IMR-90 (cell line): Measurements from ENCODE around the gene MYEOV. TPM values are rescaled to one million over a fixed set of nuclear protein-coding genes. Genes with fewer than 3 reads are reported as not detected.

Experiments used
- ATAC-seq: fragments of 200-7000 bp; cut with Tn5 transposase; 2 replicates; pipeline ENCODE4 v1.9.1; 2020; ENCODE audit warnings: low read depth, mild to moderate bottlenecking, moderate library complexity
- BruUV-seq: library from RNA; stranded (reverse); fragments of 400-500 nt; replicated peaks from 2 replicates; lab custom pipeline; 2021; lab: Mats Ljungman, UMichigan
- CTCF ChIA-PET: fragments of 300-600 bp; formaldehyde crosslinking; extraction: SDS; loops from one replicate; lab custom pipeline; 2021; ENCODE audit warnings: antibody characterized with exemption; lab: Yijun Ruan, JAX
- POLR2A ChIA-PET: fragments of 300-600 bp; sonication (Branson Sonifier 250); formaldehyde crosslinking; loops from one replicate; lab custom pipeline; 2022; ENCODE audit warnings: antibody characterized with exemption; ENCODE audit not compliant: unreplicated experiment; lab: Charles Lee
- DNase-seq: peaks from one replicate; pipeline ENCODE4 v3.0.0; 2013
- H2AFZ ChIP-seq: replicated peaks from 2 replicates; pipeline ENCODE3; 2013; ENCODE audit warnings: low read length, mild to moderate bottlenecking; ENCODE audit not compliant: poor library complexity
- H2AK5ac ChIP-seq: 2 replicates; pipeline ENCODE4 v1.6.1; 2013; ENCODE audit warnings: low read depth, low read length, inconsistent platforms
- H2AK9ac ChIP-seq: replicated peaks from 2 replicates; pipeline ENCODE3; 2013; ENCODE audit warnings: mild to moderate bottlenecking, low read depth, low read length, moderate library complexity; ENCODE audit not compliant: poor library complexity
- H2BK120ac ChIP-seq: 2 replicates; pipeline ENCODE4 v1.6.1; 2013; ENCODE audit warnings: low read depth, low read length, inconsistent platforms
- H2BK15ac ChIP-seq: 3 replicates; pipeline ENCODE4 v1.6.1; 2013; ENCODE audit warnings: low read depth, low read length, inconsistent platforms
- H2BK20ac ChIP-seq: 2 replicates; pipeline ENCODE4 v1.6.1; 2013; ENCODE audit warnings: low read depth, mild to moderate bottlenecking, inconsistent platforms, low read length, moderate library complexity
- H2BK5ac ChIP-seq: 2 replicates; pipeline ENCODE4 v1.6.1; 2013; ENCODE audit warnings: mild to moderate bottlenecking, low read depth, low read length, inconsistent platforms; ENCODE audit not compliant: poor library complexity, severe bottlenecking
- H3K14ac ChIP-seq: replicated peaks from 2 replicates; pipeline ENCODE4 v1.6.1; 2013; ENCODE audit warnings: low read depth, low read length, inconsistent platforms
- H3K18ac ChIP-seq: 2 replicates; pipeline ENCODE4 v1.6.1; 2013; ENCODE audit warnings: low read depth, low read length, control low read depth
- H3K23ac ChIP-seq: 2 replicates; pipeline ENCODE4 v1.6.1; 2013; ENCODE audit warnings: low read depth, low read length, inconsistent platforms
- H3K27ac ChIP-seq: 2 replicates; pipeline ENCODE4 v1.5.1; 2013; ENCODE audit warnings: mild to moderate bottlenecking, control low read depth, low read length; ENCODE audit not compliant: insufficient read depth
- H3K27me3 ChIP-seq: 2 replicates; pipeline ENCODE4 v1.6.1; 2013; ENCODE audit warnings: low read length; ENCODE audit not compliant: control insufficient read depth, insufficient read depth
- H3K36me3 ChIP-seq: 2 replicates; pipeline ENCODE4 v1.6.1; 2013; ENCODE audit warnings: low read length, mixed read lengths; ENCODE audit not compliant: control insufficient read depth, insufficient read depth
- H3K4ac ChIP-seq: 2 replicates; pipeline ENCODE4 v1.6.1; 2013; ENCODE audit warnings: low read depth, low read length, inconsistent platforms
- H3K4me1 ChIP-seq: 2 replicates; pipeline ENCODE4 v1.6.1; 2013; ENCODE audit warnings: low read length, mixed read lengths; ENCODE audit not compliant: control insufficient read depth, insufficient read depth
- H3K4me2 ChIP-seq: 2 replicates; pipeline ENCODE4 v1.6.1; 2013; ENCODE audit warnings: low read depth, mild to moderate bottlenecking, control low read depth, low read length, moderate library complexity
- H3K4me3 ChIP-seq: 2 replicates; pipeline ENCODE4 v1.5.1; 2013; ENCODE audit warnings: low read depth, mild to moderate bottlenecking, control low read depth, low read length, moderate library complexity; ENCODE audit not compliant: insufficient read depth
- H3K56ac ChIP-seq: 2 replicates; pipeline ENCODE4 v1.6.1; 2013; ENCODE audit warnings: low read length, inconsistent platforms; ENCODE audit not compliant: insufficient read depth; ENCODE audit errors: extremely low read depth
- H3K79me1 ChIP-seq, 2 experiments: 2 replicates each; pipeline ENCODE4 v1.6.1; 2013; ENCODE audit warnings: low read length in 2 of 2, inconsistent platforms in 1 of 2, low read depth in 1 of 2
- H3K9ac ChIP-seq: 2 replicates; pipeline ENCODE4 v1.6.1; 2013; ENCODE audit warnings: low read depth, low read length, control low read depth
- H3K9me1 ChIP-seq: 2 replicates; pipeline ENCODE4 v1.6.1; 2013; ENCODE audit warnings: low read length, inconsistent platforms; ENCODE audit not compliant: insufficient read depth
- H3K9me3 ChIP-seq: 2 replicates; pipeline ENCODE4 v1.6.1; 2013; ENCODE audit warnings: low read length; ENCODE audit not compliant: control insufficient read depth, insufficient read depth
- H4K20me1 ChIP-seq: 2 replicates; pipeline ENCODE4 v1.6.1; 2013; ENCODE audit warnings: low read length, inconsistent platforms; ENCODE audit not compliant: insufficient read depth
- H4K5ac ChIP-seq: 2 replicates; pipeline ENCODE4 v1.6.1; 2013; ENCODE audit warnings: mild to moderate bottlenecking, low read depth, low read length, control low read depth
- H4K8ac ChIP-seq, 2 experiments: 2 replicates each; pipeline ENCODE4 v1.6.1; 2013; ENCODE audit warnings: low read depth in 2 of 2, low read length in 2 of 2, control low read depth in 1 of 2, inconsistent platforms in 1 of 2
- H4K91ac ChIP-seq: 2 replicates; pipeline ENCODE4 v1.6.1; 2013; ENCODE audit warnings: low read depth, low read length, inconsistent platforms; ENCODE audit not compliant: insufficient read depth
- BHLHE40 ChIP-seq: fragments of 150-350 bp; IDR thresholded peaks from 2 replicates; pipeline ENCODE4 v1.6.1; 2016; ENCODE audit warnings: mild to moderate bottlenecking, low read depth, low read length
- CEBPB ChIP-seq: IDR thresholded peaks from 2 replicates; pipeline ENCODE4 v1.6.1; 2012; ENCODE audit warnings: low read depth, low read length, improper control_type of control experiment
- CHD1 ChIP-seq: IDR thresholded peaks from 2 replicates; pipeline ENCODE4 v1.6.1; 2012; ENCODE audit warnings: low read depth, low read length, improper control_type of control experiment
- CTCF ChIP-seq: conservative IDR thresholded peaks from 2 replicates; pipeline ENCODE4 v1.5.1; 2012; ENCODE audit warnings: mild to moderate bottlenecking, low read depth, low read length, improper control_type of control experiment
- FOS ChIP-seq: fragments of 150-350 bp; IDR thresholded peaks from 2 replicates; pipeline ENCODE4 v1.6.1; 2016; ENCODE audit warnings: low read depth, low read length
- MAFK ChIP-seq: IDR thresholded peaks from 2 replicates; pipeline ENCODE4 v1.6.1; 2012; ENCODE audit warnings: low read depth, low read length, improper control_type of control experiment
- MAZ ChIP-seq: IDR thresholded peaks from 2 replicates; pipeline ENCODE4 v1.6.1; 2012; ENCODE audit warnings: low read depth, mild to moderate bottlenecking, low read length, improper control_type of control experiment, moderate library complexity, borderline replicate concordance
- MXI1 ChIP-seq: IDR thresholded peaks from 2 replicates; pipeline ENCODE4 v1.6.1; 2012; ENCODE audit warnings: low read depth, mild to moderate bottlenecking, low read length, moderate library complexity, borderline replicate concordance
- NFE2L2 ChIP-seq: fragments of 150-350 bp; IDR thresholded peaks from 2 replicates; pipeline ENCODE4 v1.6.1; 2016; ENCODE audit warnings: low read depth, mild to moderate bottlenecking, low read length
- POLR2A ChIP-seq: IDR thresholded peaks from 2 replicates; pipeline ENCODE4 v1.6.1; 2012; ENCODE audit warnings: mild to moderate bottlenecking, low read depth, low read length
- RAD21 ChIP-seq: IDR thresholded peaks from 2 replicates; pipeline ENCODE4 v1.6.1; 2012; ENCODE audit warnings: low read length, improper control_type of control experiment
- RCOR1 ChIP-seq: IDR thresholded peaks from 2 replicates; pipeline ENCODE4 v1.6.1; 2012; ENCODE audit warnings: mild to moderate bottlenecking, low read length, improper control_type of control experiment; ENCODE audit not compliant: insufficient replicate concordance
- RFX5 ChIP-seq: IDR thresholded peaks from 2 replicates; pipeline ENCODE4 v1.8.0; 2012; ENCODE audit warnings: low read depth, mild to moderate bottlenecking, low read length, moderate library complexity
- SMC3 ChIP-seq: fragments of 150-350 bp; IDR thresholded peaks from 2 replicates; pipeline ENCODE4 v1.6.1; 2016; ENCODE audit warnings: low read depth, mild to moderate bottlenecking, antibody characterized with exemption, low read length, moderate library complexity
- USF2 ChIP-seq: fragments of 150-350 bp; IDR thresholded peaks from 2 replicates; pipeline ENCODE4 v1.6.1; 2017; ENCODE audit warnings: mild to moderate bottlenecking, antibody characterized with exemption, low read length, low read depth
- WGBS, 2 experiments: methylation state at CpG; one replicate each; pipeline versions ENCODE4 v1.1.5 to v1.1.7; 2013; ENCODE audit warnings: missing lambda C conversion rate in 2 of 2; ENCODE audit not compliant: insufficient read length in 1 of 2; ENCODE audit errors: extremely low coverage in 2 of 2; 5-methylcytosine and 5-hydroxymethylcytosine counted together
- dilution Hi-C: fragments of 300-500 bp; cut with HindIII; formaldehyde crosslinking; loops from one replicate; pipeline ENCODE4 v1.14.3; 2018; ENCODE audit warnings: low sequenced_read_pairs; ENCODE audit not compliant: unreplicated experiment
- in situ Hi-C: fragments of 300-500 bp; cut with MboI; formaldehyde crosslinking; loops from 3 replicates; pipeline ENCODE4 v1.14.3; 2019; ENCODE audit warnings: low sequenced_read_pairs, inconsistent platforms, mixed read lengths
- intact Hi-C: fragments of 100-400 bp; cut with micrococcal nuclease; formaldehyde crosslinking; loops from 2 replicates; pipeline ENCODE4 v1.10.0; 2022
- polyA plus RNA-seq, 3 experiments: library from polyadenylated mRNA; depleted of rRNA; stranded (reverse); fragments of >200 nt; gene quantifications; 2 replicates each; pipeline ENCODE4 v1.2.3, GENCODE V29; 2012; ENCODE audit warnings: low replicate concordance in 1 of 3
- total RNA-seq: library from RNA; depleted of rRNA; stranded (reverse); fragments of >200 nt; gene quantifications from 2 replicates; pipeline ENCODE4 v1.2.3, GENCODE V29; 2012
- TF ChIP-seq, protein P1 (sequence below): fragments of 150-350 bp; IDR thresholded peaks from 2 replicates; pipeline ENCODE4 v1.6.1; 2016; ENCODE audit warnings: low read depth, mild to moderate bottlenecking, low read length, moderate library complexity, borderline replicate concordance

Gene MYEOV
- total and polyA plus RNA-seq, 2 of the 4 experiments (the other 2 are of a cell fraction), result 5.8 to 6.8 TPM

DNA sequence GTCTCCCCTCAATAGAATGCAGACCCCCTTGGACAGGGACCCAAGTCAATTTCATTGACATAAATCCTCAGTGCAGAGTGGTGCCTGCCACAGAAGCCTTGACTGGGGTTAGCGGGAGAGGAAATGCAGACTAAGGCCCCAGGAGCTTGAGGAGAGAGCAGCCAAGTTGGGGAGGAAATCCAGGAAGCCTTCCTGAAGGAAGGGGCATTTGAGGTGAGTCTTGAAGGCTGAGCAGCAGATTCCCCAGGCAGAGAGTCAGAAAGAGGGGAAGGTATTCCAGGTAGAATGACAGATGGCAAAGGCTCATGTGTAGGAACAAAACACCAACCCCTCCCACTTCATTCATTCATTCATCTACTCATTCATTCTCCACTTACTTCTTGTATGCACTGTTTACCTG, 10.3 kb downstream of the MYEOV start:
- H3K27me3 ChIP-seq, result no peaks in the 10 kb centered on the region
- no peak overlapping the region for H3K9ac ChIP-seq
- WGBS, 2 experiments, result no CpG with 5 or more reads among the region's 1 CpG
- H2BK5ac ChIP-seq, result no peak overlapping the region
- H3K4me3 ChIP-seq, result no peak overlapping the region
- H3K36me3 ChIP-seq, result no peaks in the 10 kb centered on the region
- peaks cover 24% of the 10 kb centered on the region for H3K9me1 ChIP-seq
- H3K9me3 ChIP-seq, result no peaks in the 10 kb centered on the region
- no TSS peak for BruUV-seq
- CTCF ChIA-PET, result no interaction called here
- no peaks in the 10 kb centered on the region for H4K20me1 ChIP-seq
- H3K79me1 ChIP-seq, result peaks cover 12 to 82% of the 10 kb centered on the region in 2 experiments; a peak in 3 of 4 replicates
- H3K27ac ChIP-seq, result no peak overlapping the region
- dilution Hi-C loops (no loop called here), intact Hi-C loops (no loop called here), in situ Hi-C loops (loop anchor here (5.0 kb wide), 1 partner anchor 338 kb away; the partner anchor contains the start of gene CCND1)
- peak overlapping the region; percentile 26; the same call in 1 of the 2 replicates for H3K14ac ChIP-seq
- DNase-seq (no peak), ATAC-seq (no peak)
- peak overlapping the region; percentile 70; the same call in 1 of the 3 replicates for H2BK15ac ChIP-seq
- no peak overlapping the region; the same call in 1 of the 2 replicates for H4K5ac ChIP-seq
- POLR2A ChIA-PET, result no interaction called here
- H3K4ac ChIP-seq, result peak overlapping the region; percentile 67
- peak overlapping the region in 1 of 2 experiments; percentile 26; a peak in 1 of 4 replicates for H4K8ac ChIP-seq
- TF ChIP-seq POLR2A, result no peak
- no peak for TF ChIP-seq SMC3
- TF ChIP-seq FOS, result no peak
- TF ChIP-seq, protein P1, sequence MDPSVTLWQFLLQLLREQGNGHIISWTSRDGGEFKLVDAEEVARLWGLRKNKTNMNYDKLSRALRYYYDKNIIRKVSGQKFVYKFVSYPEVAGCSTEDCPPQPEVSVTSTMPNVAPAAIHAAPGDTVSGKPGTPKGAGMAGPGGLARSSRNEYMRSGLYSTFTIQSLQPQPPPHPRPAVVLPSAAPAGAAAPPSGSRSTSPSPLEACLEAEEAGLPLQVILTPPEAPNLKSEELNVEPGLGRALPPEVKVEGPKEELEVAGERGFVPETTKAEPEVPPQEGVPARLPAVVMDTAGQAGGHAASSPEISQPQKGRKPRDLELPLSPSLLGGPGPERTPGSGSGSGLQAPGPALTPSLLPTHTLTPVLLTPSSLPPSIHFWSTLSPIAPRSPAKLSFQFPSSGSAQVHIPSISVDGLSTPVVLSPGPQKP, result no peak
- TF ChIP-seq MAZ, result no peak
- no peak for TF ChIP-seq RFX5
- TF ChIP-seq RCOR1, result no peak
- TF ChIP-seq MAFK, result no peak
- TF ChIP-seq NFE2L2, result no peak
- TF ChIP-seq CHD1, result no peak
- no peak for TF ChIP-seq RAD21
- no peak for TF ChIP-seq USF2
- no peak for TF ChIP-seq CTCF
- no peak for TF ChIP-seq BHLHE40
- no peak for TF ChIP-seq MXI1
- TF ChIP-seq CEBPB, result no peak
- peak overlapping the region; percentile 25; the same call in 1 of the 2 replicates for H3K23ac ChIP-seq
- no peak overlapping the region for H3K4me2 ChIP-seq
- no peak overlapping the region; the same call in 1 of the 2 replicates for H3K18ac ChIP-seq
- H3K56ac ChIP-seq, result no peak overlapping the region
- H2BK20ac ChIP-seq, result peak overlapping the region; percentile 93
- H4K91ac ChIP-seq, result peak overlapping the region; percentile 39
- H2AFZ ChIP-seq, result no peak overlapping the region
- H2AK9ac ChIP-seq, result peak overlapping the region; percentile 58
- peaks cover 30% of the 10 kb centered on the region for H3K4me1 ChIP-seq
- peak overlapping the region; percentile 96 for H2AK5ac ChIP-seq
- H2BK120ac ChIP-seq, result peak overlapping the region; percentile 99
